UCSD-AML1 (cell line): Measurements from ENCODE around the gene UGT2B10.
A peak's percentile ranks its signal among the peaks of the same experiment; 100 is the strongest.
"Not testable (repeated sequence)": the region's sequence is repeated elsewhere in the genome, so short reads cannot be mapped to it uniquely, and the experiment has no call there.

Source experiments
- DNase-seq: peaks from one replicate; lab custom pipeline; 2025; ENCODE audit not compliant: unreplicated experiment; lab: John Stamatoyannopoulos, UW

The UGT2B10 gene

DNA sequence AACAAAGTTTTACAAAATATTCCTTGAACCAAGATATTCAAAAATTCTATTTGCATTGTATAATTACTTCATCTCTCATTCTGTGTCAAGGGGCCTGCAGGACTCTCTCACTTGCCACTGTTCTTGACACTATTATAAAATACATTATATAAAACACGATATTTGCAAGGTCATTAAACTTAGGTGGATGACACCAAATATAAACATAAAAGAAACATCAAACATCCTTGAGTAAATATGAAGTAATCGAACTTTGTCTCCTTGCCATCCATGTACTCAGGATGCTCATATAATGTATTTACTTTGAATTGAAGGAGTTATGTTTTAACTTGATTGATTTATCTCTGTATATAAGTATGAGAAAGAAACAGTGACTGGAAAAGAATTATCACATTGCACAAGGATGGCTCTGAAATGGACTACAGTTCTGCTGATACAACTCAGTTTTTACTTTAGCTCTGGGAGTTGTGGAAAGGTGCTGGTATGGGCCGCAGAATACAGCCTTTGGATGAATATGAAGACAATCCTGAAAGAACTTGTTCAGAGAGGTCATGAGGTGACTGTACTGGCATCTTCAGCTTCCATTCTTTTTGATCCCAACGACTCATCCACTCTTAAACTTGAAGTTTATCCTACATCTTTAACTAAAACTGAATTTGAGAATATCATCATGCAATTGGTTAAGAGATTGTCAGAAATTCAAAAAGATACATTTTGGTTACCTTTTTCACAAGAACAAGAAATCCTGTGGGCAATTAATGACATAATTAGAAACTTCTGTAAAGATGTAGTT is at the start of gene UGT2B10:
Gene UGT2B10 (plus strand): TSS at position 378 of the 793 bp plus-strand sequence. CDS start 26 bp downstream, at position 404.
- not testable (repeated sequence) for DNase-seq

DNA sequence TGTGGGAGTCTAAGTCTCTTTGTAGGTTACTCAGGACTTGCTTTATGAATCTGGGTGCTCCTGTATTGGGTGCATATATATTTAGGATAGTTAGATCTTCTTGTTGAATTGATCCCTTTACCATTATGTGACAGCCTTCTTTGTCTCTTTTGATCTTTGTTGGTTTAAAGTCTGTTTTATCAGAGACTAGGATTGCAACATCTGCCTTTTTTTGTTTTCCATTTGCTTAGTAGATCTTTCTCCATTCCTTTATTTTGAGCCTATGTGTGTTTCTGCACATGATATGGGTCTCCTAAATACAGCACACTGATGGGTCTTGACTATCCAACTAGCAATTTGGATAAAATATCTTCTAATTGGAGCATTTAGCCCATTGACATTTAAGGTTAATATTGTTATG is 44.0 kb upstream of the UGT2B10 start:
- DNase-seq = not testable (repeated sequence)

- no peak for DNase-seq
Observed at GRCh38 chr4:68773699-68774098, 42.1 kb upstream of the UGT2B10 start.

- DNase-seq = no peak
Observed at GRCh38 chr4:68780232-68780631, 35.6 kb upstream of the UGT2B10 start.

- no peak for DNase-seq
Observed at GRCh38 chr4:68797048-68797447, 18.7 kb upstream of the UGT2B10 start.

GRCh38 chr4:68797618-68798017 is 18.2 kb upstream of the UGT2B10 start:
- no peak for DNase-seq

DNA sequence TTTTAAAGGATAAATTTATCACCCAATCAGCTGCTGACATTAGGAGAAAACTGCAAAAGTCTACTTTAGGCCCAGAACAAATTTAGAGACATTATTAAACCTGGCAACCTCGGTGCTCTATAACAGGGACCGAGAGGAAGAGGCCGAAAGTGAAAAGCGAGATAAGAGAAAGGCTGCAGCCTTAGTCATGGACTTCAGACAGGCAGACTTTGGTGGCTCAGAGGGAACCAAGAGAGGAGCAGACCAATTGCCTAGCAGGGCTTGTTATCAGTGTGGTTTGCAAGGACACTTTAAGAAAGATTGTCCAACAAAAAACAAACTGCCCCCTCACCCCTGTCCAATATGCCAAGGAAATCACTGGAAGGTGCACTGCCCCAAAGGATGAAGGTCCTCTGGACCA is 12.8 kb upstream of the UGT2B10 start:
- no peak for DNase-seq

DNA sequence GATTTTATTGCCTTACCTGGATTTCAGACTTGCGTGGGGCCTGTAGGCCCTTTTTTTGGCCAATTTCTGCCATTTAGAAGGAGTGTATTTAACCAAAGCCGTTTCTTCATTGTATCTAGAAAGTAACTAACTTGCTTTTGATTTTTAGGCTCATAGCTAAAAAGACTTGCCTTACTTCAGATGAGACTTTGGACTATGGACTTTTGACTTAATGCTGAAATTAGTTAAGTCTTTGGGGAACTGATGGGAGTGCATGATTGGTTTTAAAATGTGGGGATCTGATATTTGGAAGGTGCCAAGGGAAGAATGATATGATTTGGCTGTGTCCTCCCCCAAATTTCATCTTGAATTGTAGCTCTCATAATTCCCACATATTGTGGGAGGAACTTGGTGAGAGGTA is 7.7 kb upstream of the UGT2B10 start:
- no peak for DNase-seq

DNA sequence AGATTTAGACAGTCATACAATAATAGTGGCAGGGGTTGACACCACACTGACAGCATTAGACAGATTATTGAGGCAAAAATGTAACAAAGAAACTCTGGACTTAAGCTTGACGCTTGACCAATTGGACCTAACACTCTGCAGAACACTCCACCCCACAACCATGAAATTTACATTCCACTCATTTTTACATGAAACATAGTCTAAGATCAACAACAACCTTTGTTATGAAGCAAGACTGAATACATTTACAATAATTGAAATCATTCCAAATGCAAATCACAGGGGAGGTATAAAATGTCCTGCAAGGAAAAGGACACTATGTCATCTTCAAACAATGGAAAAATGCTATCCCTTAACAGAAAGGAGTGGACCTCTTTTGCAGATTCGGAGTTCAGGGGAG is 4.9 kb upstream of the UGT2B10 start:
- DNase-seq = no peak

GRCh38 chr4:68816410-68817265 is 844 bp downstream of the UGT2B10 start:
- not testable (repeated sequence) for DNase-seq

- no peak for DNase-seq
Observed at GRCh38 chr4:68817386-68817785, 1.6 kb downstream of the UGT2B10 start.

GRCh38 chr4:68818030-68818462 is 2.3 kb downstream of the UGT2B10 start:
- DNase-seq = not testable (repeated sequence)

DNA sequence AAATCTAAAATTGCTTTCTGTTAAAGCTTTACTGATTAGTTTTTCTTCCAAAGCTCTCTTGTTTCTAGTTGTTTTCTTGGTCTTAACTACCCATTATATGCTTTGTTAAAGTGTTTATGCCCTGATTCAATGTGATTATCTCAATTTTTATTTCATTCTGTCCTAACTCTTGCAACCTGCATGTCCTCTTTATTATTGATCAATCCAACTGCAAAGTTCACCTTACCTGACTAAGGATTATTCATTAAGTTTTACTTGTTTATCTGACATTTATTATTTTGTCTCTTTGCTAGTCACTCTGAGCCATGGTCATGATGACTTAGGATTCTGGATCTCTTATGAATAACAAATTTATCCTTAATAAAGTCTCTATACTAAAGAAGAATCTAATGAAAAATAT is 15.8 kb downstream of the UGT2B10 start:
- no peak for DNase-seq

GRCh38 chr4:68850293-68850692 is 34.5 kb downstream of the UGT2B10 start:
- DNase-seq = no peak

GRCh38 chr4:68855771-68856170 is 40.0 kb downstream of the UGT2B10 start:
- DNase-seq = no peak

- DNase-seq = no peak
Observed at GRCh38 chr4:68858039-68858438, 42.2 kb downstream of the UGT2B10 start.

DNA sequence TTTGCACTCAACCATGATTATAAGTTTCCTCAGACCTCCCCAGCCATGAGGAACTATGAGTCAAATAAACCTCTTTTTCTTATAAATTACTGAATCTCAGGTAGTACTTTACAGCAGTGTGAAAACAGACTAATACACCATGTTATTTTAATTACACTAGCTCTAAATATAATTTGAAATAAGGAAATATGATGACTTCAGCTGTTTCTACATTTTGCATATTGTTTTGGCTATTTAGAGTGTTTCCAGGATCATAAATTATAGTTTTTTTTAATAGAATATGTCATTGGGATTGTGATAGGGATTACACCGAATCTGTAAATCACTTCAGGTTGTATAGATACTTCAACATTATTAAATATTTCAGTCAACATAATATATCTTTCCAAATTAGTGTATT is 43.9 kb downstream of the UGT2B10 start:
- DNase-seq = no peak

GRCh38 chr4:68861057-68861456 is 45.3 kb downstream of the UGT2B10 start:
- no peak for DNase-seq

GRCh38 chr4:68864438-68865187 is 48.8 kb downstream of the UGT2B10 start:
- DNase-seq = peak; percentile 62

DNA sequence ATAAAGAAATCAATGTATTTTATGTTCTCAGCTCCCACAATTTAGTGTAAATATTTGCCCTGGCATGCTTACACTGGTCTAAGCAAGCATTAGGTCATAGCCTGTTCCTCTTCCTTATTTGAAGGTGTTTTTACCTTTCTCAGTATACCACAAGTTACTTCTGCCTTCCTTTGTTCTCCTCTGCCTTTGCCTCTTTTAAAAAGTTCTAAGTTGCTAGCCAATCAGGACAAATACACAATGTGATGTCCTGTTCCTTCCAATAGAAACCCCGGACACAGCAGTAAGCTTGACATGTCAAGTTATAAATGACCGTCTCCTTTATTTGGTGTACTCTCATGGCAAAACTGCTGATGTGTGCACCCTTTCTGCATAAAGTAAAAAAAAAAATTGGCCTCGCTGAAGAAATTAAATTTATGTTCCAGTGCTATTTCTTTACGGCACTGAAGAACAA is 49.4 kb downstream of the UGT2B10 start:
- no peak for DNase-seq

GRCh38 chr4:68865760-68866159 is 50.0 kb downstream of the UGT2B10 start:
- no peak for DNase-seq
